DOHH2 (cell line): ENCODE measurements around the gene SLC39A12.

Source experiments
- H3F3A ChIP-seq: fragments of 200-600 bp; sonication (generic), shearing (Covaris generic); 2 replicates; pipeline ENCODE4 v1.6.0; 2016; ENCODE audit warnings: antibody characterized with exemption, mild to moderate bottlenecking; ENCODE audit not compliant: control insufficient read depth, insufficient read depth
- H3K27ac ChIP-seq: fragments of 200-600 bp; sonication (generic); 2 replicates; pipeline ENCODE4 v1.5.1; 2014; ENCODE audit warnings: low read depth, mild to moderate bottlenecking, low read length, moderate library complexity
- H3K27me3 ChIP-seq: fragments of 200-600 bp; sonication (generic); 2 replicates; pipeline ENCODE4 v1.6.1; 2014; ENCODE audit warnings: mild to moderate bottlenecking, low read length, mixed read lengths; ENCODE audit not compliant: control insufficient read depth
- H3K36me3 ChIP-seq: fragments of 200-600 bp; sonication (generic); 2 replicates; pipeline ENCODE4 v1.6.1; 2014; ENCODE audit warnings: mild to moderate bottlenecking, low read length, moderate library complexity, mixed read lengths; ENCODE audit not compliant: control insufficient read depth
- H3K4me1 ChIP-seq: fragments of 200-600 bp; sonication (generic); 2 replicates; pipeline ENCODE4 v1.6.1; 2014; ENCODE audit warnings: mild to moderate bottlenecking, low read length, mixed read lengths; ENCODE audit not compliant: control insufficient read depth
- H3K4me2 ChIP-seq: fragments of 200-600 bp; sonication (generic); 2 replicates; pipeline ENCODE4 v1.6.0; 2014; ENCODE audit warnings: mild to moderate bottlenecking, low read length, moderate library complexity
- H3K4me3 ChIP-seq: fragments of 200-600 bp; sonication (generic); 2 replicates; pipeline ENCODE4 v1.5.1; 2014; ENCODE audit warnings: mild to moderate bottlenecking, low read length, mixed read lengths
- H3K79me2 ChIP-seq: fragments of 200-600 bp; sonication (generic); 2 replicates; pipeline ENCODE4 v1.6.1; 2014; ENCODE audit warnings: mild to moderate bottlenecking, low read length, mixed read lengths; ENCODE audit not compliant: control insufficient read depth
- H3K9me2 ChIP-seq: fragments of 200-600 bp; sonication (generic); replicated peaks from 2 replicates; pipeline ENCODE4 v1.6.1; 2014; ENCODE audit warnings: mild to moderate bottlenecking, low read length, mixed read lengths; ENCODE audit not compliant: control insufficient read depth
- H3K9me3 ChIP-seq: fragments of 200-600 bp; sonication (generic); 2 replicates; pipeline ENCODE4 v1.6.1; 2014; ENCODE audit warnings: antibody characterized with exemption, low read length, mixed read lengths; ENCODE audit not compliant: control insufficient read depth, insufficient read depth
- H4K20me1 ChIP-seq: fragments of 200-600 bp; sonication (generic); 2 replicates; pipeline ENCODE4 v1.6.0; 2014; ENCODE audit warnings: low read depth, mild to moderate bottlenecking, antibody characterized with exemption, low read length, moderate library complexity; ENCODE audit not compliant: control insufficient read depth, insufficient read depth
- CTCF ChIP-seq: fragments of 200-600 bp; sonication (generic); IDR thresholded peaks from one replicate; pipeline ENCODE4 v1.5.1; 2014; ENCODE audit warnings: antibody characterized with exemption, mild to moderate bottlenecking, low read depth, low read length; ENCODE audit not compliant: poor library complexity, severe bottlenecking
- EZH2phosphoT487 ChIP-seq: fragments of 200-600 bp; sonication (generic); IDR thresholded peaks from 2 replicates; pipeline ENCODE4 v1.6.1; 2017; ENCODE audit warnings: borderline replicate concordance, mild to moderate bottlenecking, antibody characterized with exemption, low read length, moderate library complexity, mixed read lengths

SLC39A12 gene

GRCh38 chr10:17974505-17974904 is 22.8 kb downstream of the SLC39A12 start:
- H3K79me2 ChIP-seq: no peaks in the 10 kb centered on the region
- H3K27ac ChIP-seq: no peak overlapping the region
- no peak overlapping the region for H3K4me3 ChIP-seq
- no peak overlapping the region for H3K4me2 ChIP-seq
- no peaks in the 10 kb centered on the region for H3K9me2 ChIP-seq
- H3K27me3 ChIP-seq: no peaks in the 10 kb centered on the region
- no peaks in the 10 kb centered on the region for H3K36me3 ChIP-seq
- TF ChIP-seq CTCF: no peak
- no peak for TF ChIP-seq EZH2phosphoT487
- H3F3A ChIP-seq: no peaks in the 10 kb centered on the region
- H4K20me1 ChIP-seq: no peaks in the 10 kb centered on the region
- H3K4me1 ChIP-seq: no peaks in the 10 kb centered on the region
- 0 out of 2 replicates have a peak, but pooled peaks cover 2% of the 10 kb centered on the region for H3K9me3 ChIP-seq

GRCh38 chr10:17980846-17981565 is 29.3 kb downstream of the SLC39A12 start:
- Histone ChIP-seq H3K27ac (no peak overlapping the region), H3K9me2 (no peaks in the 10 kb centered on the region), H3K79me2 (no peaks in the 10 kb centered on the region), H3K9me3 (no peaks in the 10 kb centered on the region), H3F3A (peaks cover 8% of the 10 kb centered on the region), H3K27me3 (no peaks in the 10 kb centered on the region), H4K20me1 (no peaks in the 10 kb centered on the region), H3K4me1 (peaks cover 28% of the 10 kb centered on the region), H3K36me3 (no peaks in the 10 kb centered on the region), H3K4me2 (no peak overlapping the region), H3K4me3 (no peak overlapping the region)
- no peak for TF ChIP-seq EZH2phosphoT487
- no peak for TF ChIP-seq CTCF

- Histone ChIP-seq H3K36me3 (peaks cover 8% of the 10 kb centered on the region), H3F3A (peaks cover 8% of the 10 kb centered on the region), H3K27me3 (no peaks in the 10 kb centered on the region), H3K79me2 (no peaks in the 10 kb centered on the region), H3K9me3 (peaks cover 2% of the 10 kb centered on the region; the same call in 1 of the 2 replicates), H3K9me2 (no peaks in the 10 kb centered on the region), H4K20me1 (no peaks in the 10 kb centered on the region), H3K4me1 (peaks cover 37% of the 10 kb centered on the region), H3K27ac (no peak overlapping the region), H3K4me2 (no peak overlapping the region), H3K4me3 (no peak overlapping the region)
- TF ChIP-seq EZH2phosphoT487 (no peak), CTCF (no peak)
These were observed 30.2 kb downstream of the SLC39A12 start for GRCh38 chr10:17981766-17982380.
